ENCODE results near the gene OGDH.
"Not testable (repeated sequence)": the region's sequence is repeated elsewhere in the genome, so short reads cannot be mapped to it uniquely, and the experiment has no call there.

Gene OGDH

DNA sequence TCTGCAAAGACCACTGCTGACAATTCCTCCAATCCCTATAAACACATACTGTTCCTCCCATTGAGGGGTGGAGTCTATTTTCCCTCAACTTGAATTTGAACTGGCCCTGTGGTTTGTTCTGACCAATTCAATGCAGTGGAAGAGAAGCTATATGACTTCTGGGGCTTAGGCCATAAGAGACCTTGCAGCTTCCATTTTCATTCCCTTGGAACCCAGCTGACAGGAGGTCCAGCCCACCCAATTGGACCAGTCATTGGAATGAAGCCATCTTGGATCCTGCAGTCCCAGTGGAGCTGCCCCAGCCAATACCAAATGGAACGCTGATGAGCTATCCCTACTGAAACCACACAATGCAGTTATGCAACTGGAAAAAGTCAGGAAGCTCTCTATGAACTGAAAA lies 15.5 kb upstream of the OGDH start:
- Histone ChIP-seq H3K9me3 (no peaks in the 10 kb centered on the region), H3K4me3 (no peak overlapping the region), H3K27me3 (ENCODE audit: low read depth) (no peaks in the 10 kb centered on the region), H3K36me3 (replicated peaks) (no peaks in the 10 kb centered on the region), H3K4me1 (no peaks in the 10 kb centered on the region)
- in situ Hi-C loops (cut with MboI; ENCODE audit: low sequenced_read_pairs) = loop anchor here (25.0 kb wide), 1 partner anchor 521 kb away; the partner anchor contains the start of gene TBRG4
- no peak for DNase-seq (ENCODE audit: low spot score in 2 of 2)

GRCh38 chr7:44595934-44596635 lies 10.3 kb upstream of the OGDH start:
- in situ Hi-C loops (cut with MboI; ENCODE audit: low sequenced_read_pairs) = loop anchor here (25.0 kb wide), 1 partner anchor 516 kb away; the partner anchor contains the start of gene TBRG4
- Histone ChIP-seq H3K4me1 (no peaks in the 10 kb centered on the region), H3K36me3 (replicated peaks) (no peaks in the 10 kb centered on the region), H3K27me3 (ENCODE audit: low read depth) (no peaks in the 10 kb centered on the region), H3K4me3 (no peak overlapping the region), H3K9me3 (no peaks in the 10 kb centered on the region)
- DNase-seq (ENCODE audit: low spot score in 2 of 2) = no peak

DNA sequence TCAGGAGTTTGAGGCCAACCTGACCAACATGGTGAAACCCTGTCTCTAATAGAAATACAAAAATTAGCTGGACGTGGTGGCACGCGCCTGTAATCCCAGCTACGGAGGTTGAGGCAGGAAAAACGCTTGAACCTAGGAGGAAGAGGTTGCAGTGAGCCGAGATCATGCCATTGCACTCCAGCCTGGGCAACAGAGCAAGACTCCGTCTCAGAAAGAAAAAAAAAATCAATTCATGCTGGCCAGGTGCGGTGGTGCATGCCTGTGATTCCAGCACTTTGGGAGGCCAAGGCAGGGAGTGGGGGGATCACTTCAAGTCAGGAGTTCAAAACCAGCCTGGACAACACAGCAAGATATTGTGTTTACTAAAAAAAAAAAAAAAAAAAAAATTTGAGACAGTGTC lies 9.2 kb upstream of the OGDH start:
- H3K27me3 ChIP-seq (ENCODE audit: low read depth) = not testable (repeated sequence)
- in situ Hi-C loops (cut with MboI; ENCODE audit: low sequenced_read_pairs) = loop anchor here (25.0 kb wide), 1 partner anchor 515 kb away; the partner anchor contains the start of gene TBRG4

DNA sequence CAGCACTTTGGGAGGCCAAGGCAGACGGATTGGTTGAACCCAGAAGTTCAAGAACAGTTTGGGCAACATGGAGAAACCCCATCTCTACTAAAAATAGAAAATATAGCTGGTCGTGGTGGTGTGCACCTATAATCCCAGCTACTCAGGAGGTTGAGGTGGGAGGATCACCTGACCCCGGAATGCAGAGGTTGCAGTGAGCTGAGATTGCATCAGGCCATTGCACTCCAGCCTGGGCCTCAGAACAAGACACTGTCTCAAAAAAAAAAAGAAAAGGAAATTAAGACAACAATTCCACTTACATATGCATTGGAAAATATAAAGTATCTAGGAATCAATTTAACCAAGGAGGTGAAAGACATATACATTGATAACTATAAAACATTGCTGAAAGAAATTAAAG lies 7.2 kb upstream of the OGDH start:
- no peaks in the 10 kb centered on the region for H3K36me3 ChIP-seq (replicated peaks)
- H3K4me1 ChIP-seq = no peaks in the 10 kb centered on the region
- no peak for DNase-seq (ENCODE audit: low spot score in 2 of 2)
- no peaks in the 10 kb centered on the region for H3K27me3 ChIP-seq (ENCODE audit: low read depth)
- in situ Hi-C loops (cut with MboI; ENCODE audit: low sequenced_read_pairs) = loop anchor here (25.0 kb wide), 1 partner anchor 513 kb away; the partner anchor contains the start of gene TBRG4
- H3K4me3 ChIP-seq = no peak overlapping the region
- H3K9me3 ChIP-seq = no peaks in the 10 kb centered on the region

More for the DNA sequence above, 9.2 kb upstream of the OGDH start:
- not testable (repeated sequence) for H3K36me3 ChIP-seq (replicated peaks); H3K9me3 ChIP-seq; DNase-seq (ENCODE audit: low spot score in 2 of 2); H3K4me1 ChIP-seq; H3K4me3 ChIP-seq

DNA sequence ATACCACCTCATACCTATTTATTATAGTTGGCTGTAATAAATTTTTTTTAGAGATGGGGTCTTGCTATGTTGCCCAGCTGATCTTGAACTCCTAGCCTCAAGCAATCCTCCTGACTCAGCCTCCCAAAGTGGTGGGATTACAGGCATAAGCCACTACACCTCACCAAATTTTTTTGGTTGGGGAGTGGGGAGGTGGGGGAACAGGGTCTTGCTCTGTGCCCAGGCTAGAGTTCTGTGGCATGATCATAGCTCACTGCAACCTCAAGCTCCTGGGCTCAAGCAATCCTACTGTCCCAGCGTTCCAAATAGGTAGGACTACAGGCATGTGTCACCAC lies 3.9 kb upstream of the OGDH start:
- Histone ChIP-seq H3K4me1 (peaks cover 6% of the 10 kb centered on the region), H3K9me3 (no peaks in the 10 kb centered on the region), H3K27me3 (ENCODE audit: low read depth) (no peaks in the 10 kb centered on the region), H3K4me3 (no peak overlapping the region), H3K36me3 (replicated peaks) (peaks cover 4% of the 10 kb centered on the region; the same call in 1 of the 2 replicates)
- no peak for DNase-seq (ENCODE audit: low spot score in 2 of 2)
- in situ Hi-C loops (cut with MboI; ENCODE audit: low sequenced_read_pairs) = no loop called here

DNA sequence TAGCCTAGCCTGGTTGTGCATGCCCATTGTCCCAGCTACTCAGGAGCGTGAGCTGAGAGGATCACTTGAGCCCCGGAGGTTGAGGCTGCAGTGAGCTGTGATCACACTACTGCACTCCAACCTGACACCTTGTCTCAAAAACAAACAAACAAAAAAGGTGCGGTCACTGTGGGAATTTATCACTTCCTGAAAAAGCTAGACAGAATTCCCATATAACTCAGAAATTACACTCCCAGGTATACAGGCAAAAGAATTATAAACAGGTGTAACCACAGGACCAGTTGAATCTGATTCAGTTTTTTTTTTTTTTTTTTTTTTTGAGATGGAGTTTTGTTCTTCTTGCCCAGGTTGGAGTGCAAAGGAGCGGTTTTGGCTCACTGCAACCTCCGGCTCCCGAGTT lies 3.2 kb upstream of the OGDH start:
- in situ Hi-C loops (cut with MboI; ENCODE audit: low sequenced_read_pairs) = no loop called here
- Histone ChIP-seq H3K4me3 (no peak overlapping the region), H3K27me3 (ENCODE audit: low read depth) (no peaks in the 10 kb centered on the region), H3K36me3 (replicated peaks) (peaks cover 4% of the 10 kb centered on the region; the same call in 1 of the 2 replicates), H3K9me3 (no peaks in the 10 kb centered on the region), H3K4me1 (peaks cover 12% of the 10 kb centered on the region)
- DNase-seq (ENCODE audit: low spot score in 2 of 2) = no peak

DNA sequence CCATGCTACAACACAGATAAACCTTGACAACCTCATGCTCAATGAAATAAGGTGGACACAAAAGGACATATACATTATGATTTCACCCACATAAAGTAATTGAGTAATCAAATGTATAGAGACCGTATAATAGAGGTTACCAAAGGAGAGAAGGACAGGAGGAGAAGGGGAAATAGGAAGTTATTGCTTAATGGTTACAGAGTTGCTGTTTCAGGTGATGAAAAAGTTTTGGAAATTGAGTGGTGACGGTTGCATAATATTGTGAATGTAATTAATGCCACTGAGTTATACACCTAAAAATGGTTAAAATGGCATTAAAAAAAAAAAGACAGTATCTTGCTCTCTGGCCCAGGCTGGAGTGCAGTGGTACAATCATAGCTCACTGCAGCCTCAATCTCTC lies 1.5 kb upstream of the OGDH start:
- Histone ChIP-seq H3K27me3 (ENCODE audit: low read depth) (no peaks in the 10 kb centered on the region), H3K4me1 (peaks cover 20% of the 10 kb centered on the region), H3K9me3 (no peaks in the 10 kb centered on the region), H3K4me3 (no peak overlapping the region), H3K36me3 (replicated peaks) (peaks cover 4% of the 10 kb centered on the region; the same call in 1 of the 2 replicates)
- in situ Hi-C loops (cut with MboI; ENCODE audit: low sequenced_read_pairs) = no loop called here
- DNase-seq (ENCODE audit: low spot score in 2 of 2) = no peak

GRCh38 chr7:44607141-44608068 lies 978 bp downstream of the OGDH start:
- no peaks in the 10 kb centered on the region for H3K27me3 ChIP-seq (ENCODE audit: low read depth)
- H3K4me3 ChIP-seq = peak overlapping the region; percentile 81
- peaks cover 21% of the 10 kb centered on the region for H3K4me1 ChIP-seq
- no peak for DNase-seq (ENCODE audit: low spot score in 2 of 2)
- H3K9me3 ChIP-seq = no peaks in the 10 kb centered on the region
- H3K36me3 ChIP-seq (replicated peaks) = peaks cover 4% of the 10 kb centered on the region; the same call in 1 of the 2 replicates
- in situ Hi-C loops (cut with MboI; ENCODE audit: low sequenced_read_pairs) = no loop called here

DNA sequence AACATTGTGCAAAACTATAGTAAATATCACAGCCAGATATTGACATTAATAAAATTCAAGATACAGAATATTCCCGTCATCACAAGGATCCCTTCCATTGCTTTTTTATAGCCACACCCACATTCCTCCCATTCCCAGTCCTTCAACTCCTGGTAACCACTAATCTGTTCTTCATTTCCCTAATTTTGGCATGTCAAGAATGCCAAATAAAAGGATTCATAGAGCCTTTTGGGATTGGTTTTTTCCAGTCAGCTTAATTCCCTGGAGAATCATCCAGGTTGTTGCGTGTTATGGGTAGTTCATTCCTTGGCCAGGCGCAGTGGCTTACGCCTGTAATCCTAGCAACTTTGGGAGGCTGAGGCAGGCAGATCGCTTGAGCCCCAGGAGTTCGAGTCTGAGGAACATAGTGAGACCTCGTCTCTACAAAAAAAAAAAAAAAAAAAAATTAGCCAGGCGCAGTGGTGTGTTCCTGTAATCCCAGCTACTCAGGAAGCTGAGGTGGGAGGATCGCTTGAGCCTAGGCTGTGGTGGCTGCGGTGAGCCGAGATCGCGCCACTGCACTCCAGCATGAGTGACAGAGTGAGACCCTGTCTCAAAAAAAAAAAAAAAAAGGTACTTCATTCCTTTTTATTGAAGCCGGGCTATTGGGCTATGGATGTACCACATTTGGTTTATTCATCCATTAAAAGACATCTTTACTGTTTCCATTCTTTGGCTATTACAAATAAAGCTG lies 2.7 kb downstream of the OGDH start:
- H3K4me3 ChIP-seq = peak overlapping the region; percentile 3
- peak; percentile 74 to 97 for DNase-seq (ENCODE audit: low spot score in 2 of 2)
- no peaks in the 10 kb centered on the region for H3K27me3 ChIP-seq (ENCODE audit: low read depth)
- peaks cover 4% of the 10 kb centered on the region; the same call in 1 of the 2 replicates for H3K36me3 ChIP-seq (replicated peaks)
- peaks cover 21% of the 10 kb centered on the region for H3K4me1 ChIP-seq
- H3K9me3 ChIP-seq = no peaks in the 10 kb centered on the region
- in situ Hi-C loops (cut with MboI; ENCODE audit: low sequenced_read_pairs) = no loop called here

- H3K36me3 ChIP-seq (replicated peaks) = peaks cover 4% of the 10 kb centered on the region; the same call in 1 of the 2 replicates
- H3K9me3 ChIP-seq = no peaks in the 10 kb centered on the region
- peak overlapping the region; percentile 3 for H3K4me3 ChIP-seq
- no peak for DNase-seq (ENCODE audit: low spot score in 2 of 2)
- in situ Hi-C loops (cut with MboI; ENCODE audit: low sequenced_read_pairs) = no loop called here
- no peaks in the 10 kb centered on the region for H3K27me3 ChIP-seq (ENCODE audit: low read depth)
- peaks cover 25% of the 10 kb centered on the region for H3K4me1 ChIP-seq
Measured at GRCh38 chr7:44609829-44610228, 3.4 kb downstream of the OGDH start.

GRCh38 chr7:44615149-44615611 lies 8.8 kb downstream of the OGDH start:
- in situ Hi-C loops (cut with MboI; ENCODE audit: low sequenced_read_pairs) = no loop called here
- DNase-seq (ENCODE audit: low spot score in 2 of 2) = no peak

GRCh38 chr7:44615793-44616192 lies 9.4 kb downstream of the OGDH start:
- Histone ChIP-seq H3K36me3 (replicated peaks) (no peaks in the 10 kb centered on the region), H3K4me1 (peaks cover 7% of the 10 kb centered on the region), H3K27me3 (ENCODE audit: low read depth) (no peaks in the 10 kb centered on the region), H3K9me3 (no peaks in the 10 kb centered on the region), H3K4me3 (no peak overlapping the region)
- in situ Hi-C loops (cut with MboI; ENCODE audit: low sequenced_read_pairs) = no loop called here
- no peak for DNase-seq (ENCODE audit: low spot score in 2 of 2)

More at GRCh38 chr7:44615149-44615611, 8.8 kb downstream of the OGDH start:
- Histone ChIP-seq H3K4me3 (no peak overlapping the region), H3K36me3 (replicated peaks) (no peaks in the 10 kb centered on the region), H3K27me3 (ENCODE audit: low read depth) (no peaks in the 10 kb centered on the region), H3K4me1 (peaks cover 7% of the 10 kb centered on the region), H3K9me3 (no peaks in the 10 kb centered on the region)

DNA sequence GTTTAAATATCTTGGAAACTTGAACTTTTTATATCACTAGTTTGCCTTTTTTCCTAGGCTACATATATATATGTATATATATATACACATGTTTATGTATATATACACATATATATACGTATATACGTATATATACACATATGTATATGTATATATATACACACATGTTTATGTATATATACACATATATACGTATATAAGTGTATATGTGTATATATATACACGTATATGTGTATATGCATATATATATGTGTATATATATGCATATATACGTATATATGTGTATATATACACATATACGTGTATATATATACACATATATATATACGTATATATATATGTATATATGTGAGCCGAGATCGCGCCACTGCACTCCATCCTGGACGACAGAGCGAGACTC lies 10.1 kb downstream of the OGDH start:
- H3K36me3 ChIP-seq (replicated peaks) = no peaks in the 10 kb centered on the region
- no peaks in the 10 kb centered on the region for H3K27me3 ChIP-seq (ENCODE audit: low read depth)
- no peak for DNase-seq (ENCODE audit: low spot score in 2 of 2)
- H3K4me1 ChIP-seq = peaks cover 7% of the 10 kb centered on the region
- H3K9me3 ChIP-seq = no peaks in the 10 kb centered on the region
- in situ Hi-C loops (cut with MboI; ENCODE audit: low sequenced_read_pairs) = no loop called here
- H3K4me3 ChIP-seq = no peak overlapping the region

Data from HAP-1 (cell line).